IMR-90 (cell line): ENCODE measurements around the gene PLEKHS1.

Experiments used
- BHLHE40 ChIP-seq: fragments of 150-350 bp; IDR thresholded peaks from 2 replicates; pipeline ENCODE4 v1.6.1; 2016; ENCODE audit warnings: mild to moderate bottlenecking, low read depth, low read length
- CTCF ChIP-seq: conservative IDR thresholded peaks from 2 replicates; pipeline ENCODE4 v1.5.1; 2012; ENCODE audit warnings: mild to moderate bottlenecking, low read depth, low read length, improper control_type of control experiment
- POLR2A ChIP-seq: IDR thresholded peaks from 2 replicates; pipeline ENCODE4 v1.6.1; 2012; ENCODE audit warnings: mild to moderate bottlenecking, low read depth, low read length

GRCh38 chr10:113746217-113746957, 5.1 kb upstream of the PLEKHS1 start:
- TF ChIP-seq POLR2A (no peak), BHLHE40 (no peak), CTCF (no peak)
